ENCODE measurements around the gene TMEM115. TPM values are rescaled to one million over a fixed set of nuclear protein-coding genes. Genes with fewer than 3 reads are reported as not detected.

Gene TMEM115
- total and polyA plus RNA-seq, 2 experiments from 2014 or later = 17.8 to 49.2 TPM

- Mint-ChIP-seq H3K36me3 (ENCODE audit: low read depth) (peaks cover 13% of the 10 kb centered on the region), H3K4me3 (no peak overlapping the region)
Measured at GRCh38 chr3:50352781-50353180, 6.5 kb downstream of the TMEM115 start.

GRCh38 chr3:50351323-50351697, 8.0 kb downstream of the TMEM115 start:
- Mint-ChIP-seq H3K9me3 (no peaks in the 10 kb centered on the region), H3K36me3 (ENCODE audit: low read depth) (peaks cover 12% of the 10 kb centered on the region), H3K4me1 (peaks cover 13% of the 10 kb centered on the region), H3K27ac (no peak overlapping the region), H3K27me3 (ENCODE audit: insufficient read depth, low read depth, poor library complexity) (peaks cover 7% of the 10 kb centered on the region), H3K4me3 (peak overlapping the region; percentile 95)
- Histone ChIP-seq H3K27ac (ENCODE audit: low read depth) (no peak overlapping the region), H3F3A (replicated peaks; ENCODE audit: low read depth) (0 out of 2 replicates have a peak, but pooled peaks cover 2% of the 10 kb centered on the region), H3K4me2 (peak overlapping the region; percentile 99), H4K20me1 (replicated peaks; ENCODE audit: insufficient read depth) (peaks cover 9% of the 10 kb centered on the region; the same call in 1 of the 2 replicates), H3K4me3 (peak overlapping the region; percentile 67), H3K79me2 (replicated peaks; ENCODE audit: insufficient read depth) (no peaks in the 10 kb centered on the region; the same call in 1 of the 2 replicates), H3K4me1 (ENCODE audit: insufficient read depth) (peaks cover 3% of the 10 kb centered on the region; the same call in 1 of the 2 replicates), H3K9me2 (ENCODE audit: insufficient read depth) (no peaks in the 10 kb centered on the region), H3K36me3 (ENCODE audit: insufficient read depth) (no peaks in the 10 kb centered on the region), H3K27me3 (ENCODE audit: insufficient read depth) (peaks cover 6% of the 10 kb centered on the region; the same call in 1 of the 2 replicates), H2AFZ (peak overlapping the region; percentile 58; the same call in 1 of the 2 replicates)
- ATAC-seq = no peak
- no peak for TF ChIP-seq ETS1 (IDR thresholded peaks at IDR 0.05)
- TF ChIP-seq JUNB (IDR thresholded peaks at IDR 0.05; ENCODE audit: unreplicated experiment) = no peak
- TF ChIP-seq CTCF (conservative IDR thresholded peaks at IDR 0.05; ENCODE audit: low read depth in 2 of 2) = no peak
- TF ChIP-seq NANOG (IDR thresholded peaks at IDR 0.05; ENCODE audit: borderline replicate concordance) = no peak
- TF ChIP-seq REST (IDR thresholded peaks at IDR 0.05; ENCODE audit: unreplicated experiment) = no peak
- no peak for TF ChIP-seq CREB1 (CRISPR knock-in tag; IDR thresholded peaks at IDR 0.05; ENCODE audit: low read depth)
- TF ChIP-seq POLR2AphosphoS5 (IDR thresholded peaks at IDR 0.05; ENCODE audit: low read depth) = no peak
- TF ChIP-seq ZNF114 (CRISPR knock-in tag; IDR thresholded peaks at IDR 0.05) = no peak
- DNase-seq (ENCODE audit: low spot score) = no peak

More at GRCh38 chr3:50352781-50353180, 6.5 kb downstream of the TMEM115 start:
- H3K36me3 ChIP-seq (ENCODE audit: insufficient read depth) = no peaks in the 10 kb centered on the region
- H4K20me1 ChIP-seq (replicated peaks; ENCODE audit: insufficient read depth) = peaks cover 23% of the 10 kb centered on the region
- H3K9me2 ChIP-seq (ENCODE audit: insufficient read depth) = no peaks in the 10 kb centered on the region
- Mint-ChIP-seq H3K27me3 (ENCODE audit: insufficient read depth, low read depth, poor library complexity) (peaks cover 5% of the 10 kb centered on the region), H3K4me1 (peaks cover 20% of the 10 kb centered on the region), H3K9me3 (no peaks in the 10 kb centered on the region), H3K27ac (no peak overlapping the region)
- H2AFZ ChIP-seq = no peak overlapping the region
- TF ChIP-seq ZNF114 (CRISPR knock-in tag; IDR thresholded peaks at IDR 0.05) (no peak), CTCF (conservative IDR thresholded peaks at IDR 0.05; ENCODE audit: low read depth in 2 of 2) (peak; percentile 42 to 44)
- no peak overlapping the region for H3K4me3 ChIP-seq
- peaks cover 11% of the 10 kb centered on the region for H3K79me2 ChIP-seq (replicated peaks; ENCODE audit: insufficient read depth)
- no peak overlapping the region for H3K4me2 ChIP-seq
- 0 out of 2 replicates have a peak, but pooled peaks cover 2% of the 10 kb centered on the region for H3F3A ChIP-seq (replicated peaks; ENCODE audit: low read depth)
- ATAC-seq (no peak), DNase-seq (ENCODE audit: low spot score) (no peak)
- H3K27ac ChIP-seq (ENCODE audit: low read depth) = no peak overlapping the region
- H3K27me3 ChIP-seq (ENCODE audit: insufficient read depth) = no peaks in the 10 kb centered on the region
- peaks cover 5% of the 10 kb centered on the region; the same call in 1 of the 2 replicates for H3K4me1 ChIP-seq (ENCODE audit: insufficient read depth)

Measured in GM23338 (cell line).